ENCODE measurements around the gene ITFG2.

Gene ITFG2

GRCh38 chr12:2796187-2796666 is 16.2 kb upstream of the ITFG2 start:
- Histone ChIP-seq H3K9ac (ENCODE audit: insufficient read length, low read depth) (peak overlapping the region; percentile 97), H3K27me3 (ENCODE audit: insufficient read depth, insufficient read length) (no peaks in the 10 kb centered on the region), H3K4me3 (ENCODE audit: insufficient read length, low read depth) (peak overlapping the region; percentile 96), H3K4me1 (ENCODE audit: insufficient read depth, insufficient read length) (peaks cover 27% of the 10 kb centered on the region), H3K9me3 (ENCODE audit: insufficient read depth, low read length) (no peaks in the 10 kb centered on the region), H3K36me3 (ENCODE audit: insufficient read depth, insufficient read length, low read length) (peaks cover 55% of the 10 kb centered on the region)
- TF ChIP-seq SUZ12 (IDR thresholded peaks at IDR 0.05; ENCODE audit: extremely low read depth, insufficient read depth, insufficient read length) = no peak
- TF ChIP-seq YY1 (IDR thresholded peaks at IDR 0.05; ENCODE audit: insufficient read depth, insufficient read length) = no peak
- no peak for TF ChIP-seq ZNF274 (IDR thresholded peaks at IDR 0.05; ENCODE audit: low read depth, low read length)
- DNase-seq (ENCODE audit: low read depth, low spot score) = no peak

GRCh38 chr12:2797721-2798418 is 14.6 kb upstream of the ITFG2 start:
- H3K27me3 ChIP-seq (ENCODE audit: insufficient read depth, insufficient read length) = no peaks in the 10 kb centered on the region
- peaks cover 26% of the 10 kb centered on the region for H3K4me1 ChIP-seq (ENCODE audit: insufficient read depth, insufficient read length)
- H3K36me3 ChIP-seq (ENCODE audit: insufficient read depth, insufficient read length, low read length) = peaks cover 71% of the 10 kb centered on the region
- TF ChIP-seq SUZ12 (IDR thresholded peaks at IDR 0.05; ENCODE audit: extremely low read depth, insufficient read depth, insufficient read length) (no peak), YY1 (IDR thresholded peaks at IDR 0.05; ENCODE audit: insufficient read depth, insufficient read length) (no peak), ZNF274 (IDR thresholded peaks at IDR 0.05; ENCODE audit: low read depth, low read length) (no peak)
- H3K4me3 ChIP-seq (ENCODE audit: insufficient read length, low read depth) = no peak overlapping the region
- no peak for DNase-seq (ENCODE audit: low read depth, low spot score)
- no peaks in the 10 kb centered on the region for H3K9me3 ChIP-seq (ENCODE audit: insufficient read depth, low read length)
- peak overlapping the region; percentile 0 for H3K9ac ChIP-seq (ENCODE audit: insufficient read length, low read depth)

GRCh38 chr12:2800046-2800570 is 12.4 kb upstream of the ITFG2 start:
- no peaks in the 10 kb centered on the region for H3K9me3 ChIP-seq (ENCODE audit: insufficient read depth, low read length)
- H3K27me3 ChIP-seq (ENCODE audit: insufficient read depth, insufficient read length) = no peaks in the 10 kb centered on the region
- H3K9ac ChIP-seq (ENCODE audit: insufficient read length, low read depth) = no peak overlapping the region
- DNase-seq (ENCODE audit: low read depth, low spot score) = no peak
- H3K4me3 ChIP-seq (ENCODE audit: insufficient read length, low read depth) = no peak overlapping the region
- peaks cover 15% of the 10 kb centered on the region for H3K4me1 ChIP-seq (ENCODE audit: insufficient read depth, insufficient read length)
- H3K36me3 ChIP-seq (ENCODE audit: insufficient read depth, insufficient read length, low read length) = peaks cover 94% of the 10 kb centered on the region
- TF ChIP-seq SUZ12 (IDR thresholded peaks at IDR 0.05; ENCODE audit: extremely low read depth, insufficient read depth, insufficient read length) = no peak
- TF ChIP-seq YY1 (IDR thresholded peaks at IDR 0.05; ENCODE audit: insufficient read depth, insufficient read length) = no peak
- TF ChIP-seq ZNF274 (IDR thresholded peaks at IDR 0.05; ENCODE audit: low read depth, low read length) = no peak

GRCh38 chr12:2801044-2801783 is 11.3 kb upstream of the ITFG2 start:
- no peak overlapping the region for H3K4me3 ChIP-seq (ENCODE audit: insufficient read length, low read depth)
- TF ChIP-seq YY1 (IDR thresholded peaks at IDR 0.05; ENCODE audit: insufficient read depth, insufficient read length) (no peak), SUZ12 (IDR thresholded peaks at IDR 0.05; ENCODE audit: extremely low read depth, insufficient read depth, insufficient read length) (no peak), ZNF274 (IDR thresholded peaks at IDR 0.05; ENCODE audit: low read depth, low read length) (no peak)
- H3K36me3 ChIP-seq (ENCODE audit: insufficient read depth, insufficient read length, low read length) = peaks cover 100% of the 10 kb centered on the region
- H3K4me1 ChIP-seq (ENCODE audit: insufficient read depth, insufficient read length) = peaks cover 15% of the 10 kb centered on the region
- H3K9me3 ChIP-seq (ENCODE audit: insufficient read depth, low read length) = no peaks in the 10 kb centered on the region
- H3K9ac ChIP-seq (ENCODE audit: insufficient read length, low read depth) = no peak overlapping the region
- no peaks in the 10 kb centered on the region for H3K27me3 ChIP-seq (ENCODE audit: insufficient read depth, insufficient read length)
- DNase-seq (ENCODE audit: low read depth, low spot score) = no peak

- Histone ChIP-seq H3K4me1 (ENCODE audit: insufficient read depth, insufficient read length) (no peaks in the 10 kb centered on the region), H3K4me3 (ENCODE audit: insufficient read length, low read depth) (no peak overlapping the region), H3K9me3 (ENCODE audit: insufficient read depth, low read length) (no peaks in the 10 kb centered on the region), H3K9ac (ENCODE audit: insufficient read length, low read depth) (no peak overlapping the region), H3K36me3 (ENCODE audit: insufficient read depth, insufficient read length, low read length) (peaks cover 90% of the 10 kb centered on the region), H3K27me3 (ENCODE audit: insufficient read depth, insufficient read length) (no peaks in the 10 kb centered on the region)
- DNase-seq (ENCODE audit: low read depth, low spot score) = no peak
- TF ChIP-seq SUZ12 (IDR thresholded peaks at IDR 0.05; ENCODE audit: extremely low read depth, insufficient read depth, insufficient read length) (no peak), YY1 (IDR thresholded peaks at IDR 0.05; ENCODE audit: insufficient read depth, insufficient read length) (no peak), ZNF274 (IDR thresholded peaks at IDR 0.05; ENCODE audit: low read depth, low read length) (no peak)
Observed at GRCh38 chr12:2803635-2804392, 8.7 kb upstream of the ITFG2 start.

GRCh38 chr12:2804393-2805142 is 7.9 kb upstream of the ITFG2 start:
- peaks cover 83% of the 10 kb centered on the region for H3K36me3 ChIP-seq (ENCODE audit: insufficient read depth, insufficient read length, low read length)
- no peak overlapping the region for H3K9ac ChIP-seq (ENCODE audit: insufficient read length, low read depth)
- H3K4me1 ChIP-seq (ENCODE audit: insufficient read depth, insufficient read length) = no peaks in the 10 kb centered on the region
- no peak for TF ChIP-seq SUZ12 (IDR thresholded peaks at IDR 0.05; ENCODE audit: extremely low read depth, insufficient read depth, insufficient read length)
- TF ChIP-seq ZNF274 (IDR thresholded peaks at IDR 0.05; ENCODE audit: low read depth, low read length) = no peak
- no peak for TF ChIP-seq YY1 (IDR thresholded peaks at IDR 0.05; ENCODE audit: insufficient read depth, insufficient read length)
- no peak for DNase-seq (ENCODE audit: low read depth, low spot score)
- H3K4me3 ChIP-seq (ENCODE audit: insufficient read length, low read depth) = no peak overlapping the region
- no peaks in the 10 kb centered on the region for H3K27me3 ChIP-seq (ENCODE audit: insufficient read depth, insufficient read length)
- no peaks in the 10 kb centered on the region for H3K9me3 ChIP-seq (ENCODE audit: insufficient read depth, low read length)

All from NT2/D1 (cell line).